Activated CD8-positive, alpha-beta T cell treated with anti-CD3 and anti-CD28 coated beads for 36 hours (primary cell): ENCODE results near the gene DYRK1A. TPM values are rescaled to one million over a fixed set of nuclear protein-coding genes. Genes with fewer than 3 reads are reported as not detected.

ENCODE experiments used
- ATAC-seq: fragments of 200-7000 bp; cut with Tn5 transposase; one replicate; pipeline ENCODE4 v1.10.0; 2021; ENCODE audit warnings: mild to moderate bottlenecking, moderate library complexity
- CTCF ChIA-PET: fragments of 350-600 bp; sonication (Branson Sonifier 250); formaldehyde crosslinking; loops from one replicate; lab custom pipeline; 2021; ENCODE audit warnings: antibody characterized with exemption; lab: Charles Lee
- POLR2A ChIA-PET: fragments of 350-600 bp; sonication (Branson Sonifier 250); formaldehyde crosslinking; loops from one replicate; lab custom pipeline; 2021; ENCODE audit warnings: antibody characterized with exemption; lab: Charles Lee
- DNase-seq: peaks from one replicate; pipeline ENCODE4 v3.0.0-alpha.2; 2020
- H3K27ac Mint-ChIP-seq: one replicate; pipeline ENCODE4 v1.8.0; 2021; ENCODE audit warnings: mild to moderate bottlenecking, mixed read lengths
- H3K27me3 Mint-ChIP-seq: one replicate; pipeline ENCODE4 v1.8.0; 2021; ENCODE audit warnings: mixed read lengths
- H3K36me3 Mint-ChIP-seq: one replicate; pipeline ENCODE4 v1.8.0; 2021; ENCODE audit warnings: low read depth, mixed read lengths
- H3K4me1 Mint-ChIP-seq: one replicate; pipeline ENCODE4 v1.8.0; 2021; ENCODE audit warnings: low read depth, mixed read lengths
- H3K4me3 Mint-ChIP-seq: one replicate; pipeline ENCODE4 v1.8.0; 2021; ENCODE audit warnings: mild to moderate bottlenecking, moderate library complexity, mixed read lengths
- H3K9me3 Mint-ChIP-seq: one replicate; pipeline ENCODE4 v1.8.0; 2021; ENCODE audit warnings: mixed read lengths
- intact Hi-C: fragments of 100-400 bp; cut with micrococcal nuclease; formaldehyde crosslinking; loops from one replicate; pipeline ENCODE4 v1.10.0; 2022
- total RNA-seq, 2 experiments: library from RNA; stranded (reverse); gene quantifications; one replicate each; pipeline ENCODE4 v1.2.3, GENCODE V29; 2021
- TF ChIP-seq, protein P1 (sequence below): fragments of 200-600 bp; IDR thresholded peaks from one replicate; pipeline ENCODE4 v1.8.0; 2022; ENCODE audit warnings: antibody characterized with exemption, mild to moderate bottlenecking

The DYRK1A gene
- total RNA-seq, 2 experiments from 2014 or later = 57.5 to 58.7 TPM

DNA sequence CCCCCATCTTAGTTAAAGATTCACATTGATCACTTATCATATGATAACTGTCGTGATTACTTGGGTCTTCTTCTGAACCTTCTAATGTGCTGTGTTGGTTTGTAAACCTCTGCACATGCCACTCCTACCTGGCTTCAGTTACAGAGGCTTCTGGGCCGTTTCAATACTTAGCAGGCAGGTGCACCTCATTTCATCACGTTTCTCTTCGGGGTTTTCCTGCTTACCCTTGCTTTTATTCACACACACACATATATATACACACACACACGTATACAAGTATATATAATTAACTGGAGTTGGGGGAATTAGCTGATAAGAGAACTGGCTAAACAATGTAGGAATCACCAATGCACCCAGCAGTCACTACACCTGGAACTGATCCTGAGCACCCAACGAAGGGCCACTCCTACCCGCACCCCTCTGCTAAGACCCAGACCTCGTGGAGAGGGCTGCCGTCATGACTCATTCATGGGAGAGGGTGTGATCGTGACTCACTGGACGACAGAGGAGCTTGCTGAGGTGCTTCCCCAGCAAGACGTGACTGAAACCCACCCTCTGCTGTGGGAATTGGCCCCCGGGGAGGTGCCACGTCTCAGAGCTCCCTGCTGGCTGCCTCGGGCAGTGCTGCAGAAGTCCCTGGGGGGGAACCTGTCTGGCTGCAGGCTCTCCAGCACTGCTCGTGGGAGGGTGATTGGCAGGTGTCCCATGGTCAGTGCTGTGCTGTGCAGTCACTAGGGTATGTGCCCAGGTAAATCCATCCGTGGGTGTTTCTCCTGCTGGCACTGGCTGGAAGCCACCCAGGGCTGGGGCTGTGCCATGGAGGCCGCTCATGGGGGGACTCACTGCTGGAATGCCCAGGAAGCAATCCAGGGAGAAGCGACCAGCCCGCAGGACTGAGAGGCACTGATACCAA is 166.6 kb downstream of the DYRK1A start:
- no peaks in the 10 kb centered on the region for H3K36me3 Mint-ChIP-seq
- ChIA-PET CTCF (no interaction called here), POLR2A (no interaction called here)
- TF ChIP-seq, protein P1, sequence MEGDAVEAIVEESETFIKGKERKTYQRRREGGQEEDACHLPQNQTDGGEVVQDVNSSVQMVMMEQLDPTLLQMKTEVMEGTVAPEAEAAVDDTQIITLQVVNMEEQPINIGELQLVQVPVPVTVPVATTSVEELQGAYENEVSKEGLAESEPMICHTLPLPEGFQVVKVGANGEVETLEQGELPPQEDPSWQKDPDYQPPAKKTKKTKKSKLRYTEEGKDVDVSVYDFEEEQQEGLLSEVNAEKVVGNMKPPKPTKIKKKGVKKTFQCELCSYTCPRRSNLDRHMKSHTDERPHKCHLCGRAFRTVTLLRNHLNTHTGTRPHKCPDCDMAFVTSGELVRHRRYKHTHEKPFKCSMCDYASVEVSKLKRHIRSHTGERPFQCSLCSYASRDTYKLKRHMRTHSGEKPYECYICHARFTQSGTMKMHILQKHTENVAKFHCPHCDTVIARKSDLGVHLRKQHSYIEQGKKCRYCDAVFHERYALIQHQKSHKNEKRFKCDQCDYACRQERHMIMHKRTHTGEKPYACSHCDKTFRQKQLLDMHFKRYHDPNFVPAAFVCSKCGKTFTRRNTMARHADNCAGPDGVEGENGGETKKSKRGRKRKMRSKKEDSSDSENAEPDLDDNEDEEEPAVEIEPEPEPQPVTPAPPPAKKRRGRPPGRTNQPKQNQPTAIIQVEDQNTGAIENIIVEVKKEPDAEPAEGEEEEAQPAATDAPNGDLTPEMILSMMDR = no peak
- H3K4me1 Mint-ChIP-seq = peaks cover 9% of the 10 kb centered on the region
- H3K9me3 Mint-ChIP-seq = no peaks in the 10 kb centered on the region
- intact Hi-C loops = no loop called here
- no peak overlapping the region for H3K27ac Mint-ChIP-seq
- H3K4me3 Mint-ChIP-seq = no peak overlapping the region
- ATAC-seq (peak; percentile 89), DNase-seq (peak; percentile 65)
- peaks cover 47% of the 10 kb centered on the region for H3K27me3 Mint-ChIP-seq

DNA sequence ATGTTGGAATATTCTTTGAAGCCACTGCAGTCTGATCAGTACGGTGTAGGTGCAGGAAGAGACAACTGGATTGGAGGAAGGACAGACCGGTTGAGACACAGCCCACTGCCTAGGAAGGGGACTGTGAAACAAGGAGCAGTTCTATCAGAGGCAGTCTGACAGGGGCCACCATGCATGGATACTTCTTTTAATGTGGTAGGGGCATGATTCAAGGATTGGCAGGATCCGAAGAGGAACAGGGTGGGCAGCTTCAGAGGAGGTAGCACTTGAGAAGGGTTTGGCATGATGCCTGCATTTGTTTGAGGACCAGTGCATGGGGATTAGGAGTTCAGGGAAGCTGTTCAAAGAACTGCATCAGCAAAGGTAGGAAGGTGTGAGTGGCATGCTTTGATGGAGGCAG is 167.9 kb downstream of the DYRK1A start:
- no peaks in the 10 kb centered on the region for H3K36me3 Mint-ChIP-seq
- intact Hi-C loops = no loop called here
- no peak for ATAC-seq
- TF ChIP-seq, protein P1 = no peak
- H3K27ac Mint-ChIP-seq = no peak overlapping the region
- H3K4me1 Mint-ChIP-seq = peaks cover 9% of the 10 kb centered on the region
- H3K27me3 Mint-ChIP-seq = peaks cover 50% of the 10 kb centered on the region
- no peak overlapping the region for H3K4me3 Mint-ChIP-seq
- DNase-seq = no peak
- POLR2A ChIA-PET = interaction anchor here (1.1 kb wide), 1 partner anchor 14 kb away, joined by 3 read pairs; no protein-coding TSS in a partner anchor
- no peaks in the 10 kb centered on the region for H3K9me3 Mint-ChIP-seq
- CTCF ChIA-PET = no interaction called here

DNA sequence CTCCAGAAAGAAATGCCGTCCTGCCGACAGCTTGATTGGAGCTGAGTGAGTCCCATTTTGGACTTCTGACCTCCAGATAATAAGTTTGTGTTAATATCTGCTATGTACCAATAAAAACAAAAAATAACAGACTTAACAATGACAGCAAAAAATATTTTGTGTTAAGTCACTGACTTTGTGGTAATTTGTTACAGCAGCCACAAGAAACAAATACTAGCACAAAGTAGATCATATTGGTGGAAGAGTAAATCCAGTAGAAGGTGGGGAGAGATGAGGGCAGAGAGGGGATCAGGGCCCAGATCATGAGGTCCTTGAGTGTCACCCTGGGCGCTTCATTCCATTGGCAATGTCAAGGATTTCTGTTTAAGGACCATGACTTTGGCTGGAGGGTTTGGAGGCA is 168.6 kb downstream of the DYRK1A start:
- Mint-ChIP-seq H3K4me1 (peaks cover 6% of the 10 kb centered on the region), H3K9me3 (no peaks in the 10 kb centered on the region), H3K27me3 (peaks cover 46% of the 10 kb centered on the region), H3K27ac (no peak overlapping the region), H3K36me3 (no peaks in the 10 kb centered on the region), H3K4me3 (no peak overlapping the region)
- DNase-seq (no peak), ATAC-seq (no peak)
- TF ChIP-seq, protein P1 = no peak
- CTCF ChIA-PET = interaction anchor here (1.4 kb wide), 1 partner anchor 28 kb away, joined by 4 read pairs; no protein-coding TSS in a partner anchor
- intact Hi-C loops = no loop called here
- POLR2A ChIA-PET = interaction anchor here (1.1 kb wide), 1 partner anchor 14 kb away, joined by 3 read pairs; no protein-coding TSS in a partner anchor

DNA sequence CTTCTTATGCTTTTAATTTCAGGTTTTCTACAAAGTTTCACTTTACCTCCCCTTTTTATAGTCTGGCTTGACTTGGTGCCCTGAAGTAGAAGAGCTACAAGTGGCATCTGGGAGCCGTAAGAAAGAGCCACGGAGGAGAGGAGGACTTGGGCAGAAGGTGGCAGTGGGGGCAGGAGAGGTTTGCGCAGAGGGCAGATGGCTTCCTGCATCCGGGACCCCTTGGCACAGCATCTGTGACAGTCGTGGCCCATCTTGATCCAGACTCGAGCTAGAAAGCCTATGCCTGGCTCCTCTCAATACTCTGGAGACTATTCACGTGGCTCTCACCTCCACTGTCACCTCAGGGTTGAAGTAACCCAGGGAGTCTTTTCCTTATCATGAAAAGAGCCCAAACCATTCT is 169.1 kb downstream of the DYRK1A start:
- Mint-ChIP-seq H3K4me1 (peaks cover 6% of the 10 kb centered on the region), H3K36me3 (no peaks in the 10 kb centered on the region), H3K9me3 (no peaks in the 10 kb centered on the region), H3K27ac (no peak overlapping the region), H3K27me3 (peaks cover 43% of the 10 kb centered on the region), H3K4me3 (no peak overlapping the region)
- DNase-seq (no peak), ATAC-seq (no peak)
- TF ChIP-seq, protein P1 = no peak
- POLR2A ChIA-PET = no interaction called here
- CTCF ChIA-PET = interaction anchor here (1.4 kb wide), 1 partner anchor 28 kb away, joined by 4 read pairs; no protein-coding TSS in a partner anchor
- intact Hi-C loops = no loop called here
